Measurements from ENCODE around the gene FILIP1L. TPM values are rescaled to one million over a fixed set of nuclear protein-coding genes. Genes with fewer than 3 reads are reported as not detected.

The FILIP1L gene
- total and polyA plus RNA-seq, 2 of the 8 experiments (the other 6 are each of a cell fraction or from before 2014, with no cell fraction given), result 0.06 to 0.09 TPM

GRCh38 chr3:99895131-99895696 is 219.1 kb downstream of the FILIP1L start:
- Histone ChIP-seq H3K4me1 (replicated peaks in 1 of 4; ENCODE audit: control insufficient read depth in 3 of 4, insufficient read depth in 4 of 4, low read length in 3 of 4) (peaks cover 0 to 5% (median 1%) of the 10 kb centered on the region in 4 experiments; a peak in 3 of 7 replicates), H4K91ac (replicated peaks; ENCODE audit: insufficient read length, low read length) (no peak overlapping the region), H3K18ac (ENCODE audit: extremely low read depth, low read length) (no peak overlapping the region), H3K56ac (replicated peaks; ENCODE audit: insufficient read length, low read depth, low read length) (no peak overlapping the region), H3K14ac (ENCODE audit: insufficient read length) (no peak overlapping the region), H3K79me1 (ENCODE audit: low read depth, low read length) (no peaks in the 10 kb centered on the region; the same call in 1 of the 2 replicates), H2BK20ac (ENCODE audit: low read length) (no peak overlapping the region), H3K27me3 (replicated peaks in 1 of 4; ENCODE audit: control insufficient read depth in 3 of 4, extremely low read depth in 1 of 4, insufficient read depth in 3 of 4, low read length in 3 of 4) (no peaks in the 10 kb centered on the region), H2AFZ (ENCODE audit: low read length) (no peak overlapping the region), H3K4me2 (ENCODE audit: insufficient read depth in 1 of 2, low read depth in 2 of 2, low read length in 2 of 2) (no peak overlapping the region), H3K4ac (replicated peaks; ENCODE audit: insufficient read length, low read depth, low read length) (no peak overlapping the region), H3K23ac (ENCODE audit: insufficient read length) (no peak overlapping the region), H4K5ac (ENCODE audit: insufficient read length, low read depth, low read length) (no peak overlapping the region), H2BK5ac (ENCODE audit: low read depth, low read length) (0 out of 2 replicates have a peak overlapping the region, but pooled peaks have one; percentile 21), H2AK5ac (ENCODE audit: low read depth, low read length) (no peak overlapping the region), H2BK15ac (ENCODE audit: low read length) (no peak overlapping the region), H3K23me2 (ENCODE audit: low read depth, low read length) (no peaks in the 10 kb centered on the region), H3K79me2 (ENCODE audit: control insufficient read depth in 1 of 2, insufficient read depth in 2 of 2, low read length in 2 of 2) (peaks cover 0 to 2% of the 10 kb centered on the region in 2 experiments; a peak in 1 of 4 replicates), H2BK12ac (ENCODE audit: low read depth, low read length) (no peak overlapping the region; the same call in 1 of the 2 replicates), H3K27ac (ENCODE audit: low read depth, low read length) (no peak overlapping the region), H2BK120ac (replicated peaks; ENCODE audit: low read depth, low read length) (no peak overlapping the region), H4K20me1 (replicated peaks in 1 of 2; ENCODE audit: control insufficient read depth in 1 of 2, insufficient read depth in 2 of 2, low read length in 2 of 2) (no peaks in the 10 kb centered on the region), H3K4me3 (ENCODE audit: extremely low read depth in 1 of 4, insufficient read depth in 2 of 4, low read depth in 3 of 4, low read length in 4 of 4) (no peak overlapping the region), H3K9ac (replicated peaks in 1 of 4; ENCODE audit: extremely low read depth in 1 of 4, low read depth in 3 of 4, low read length in 3 of 4) (no peak overlapping the region), H3K36me3 (ENCODE audit: control insufficient read depth in 2 of 4, insufficient read depth in 4 of 4, low read length in 3 of 4) (no peaks in the 10 kb centered on the region), H4K8ac (ENCODE audit: extremely low read depth, insufficient read depth, low read length) (no peak overlapping the region), H3K9me3 (ENCODE audit: insufficient read depth in 2 of 2, low read depth in 1 of 2, low read length in 1 of 2) (no peaks in the 10 kb centered on the region)
- no peak for FAIRE-seq
- TF ChIP-seq HDAC6 (IDR thresholded peaks at IDR 0.05; ENCODE audit: low read depth, low read length), result no peak
- TF ChIP-seq NRF1 (IDR thresholded peaks at IDR 0.05; ENCODE audit: low read depth, low read length), result no peak
- WGBS, 2 experiments (ENCODE audit: extremely low coverage in 1 of 2, insufficient coverage in 1 of 2, insufficient read length in 1 of 2, insufficient replicate concordance in 2 of 2, low coverage in 1 of 2, low lambda C conversion rate in 2 of 2, missing lambda C conversion rate in 1 of 2), result 91% methylated on average over 3 of the region's 3 CpGs; no CpG with 5 or more reads in 1 of the 2 experiments
- ChIA-PET CTCF (ENCODE audit: partially characterized antibody) (interaction anchor here (0.6 to 2.1 kb wide), 9 partner anchors 9 to 359 kb away, joined by 3 to 6 read pairs (median 3); no protein-coding TSS in a partner anchor), POLR2A (ENCODE audit: partially characterized antibody) (interaction anchor here (0.6 to 1.5 kb wide), 3 partner anchors 22 to 1387 kb away, joined by 3 to 4 read pairs (median 3); no protein-coding TSS in a partner anchor)
- no peak for DNase-seq (ENCODE audit: low read depth in 1 of 2, low spot score in 2 of 2)

Data from H1 (cell line).